COLO829 (cell line): ENCODE measurements around the gene SPINK1.
"Not testable (repeated sequence)": the region's sequence is repeated elsewhere in the genome, so short reads cannot be mapped to it uniquely, and the experiment has no call there.

Source experiments
- DNase-seq: peaks from one replicate; pipeline ENCODE4 v3.0.0; 2012; ENCODE audit warnings: low spot score

Gene SPINK1

GRCh38 chr5:147831465-147831864, at the start of gene SPINK1:
SPINK1 (minus strand) TSS chr5:147831671; CDS start chr5:147831577, 94 bp downstream.
- no peak for DNase-seq

- peak; percentile 8 for DNase-seq
Measured at GRCh38 chr5:147880487-147880886, 49.0 kb upstream of the SPINK1 start.

GRCh38 chr5:147879784-147880183, 48.3 kb upstream of the SPINK1 start:
- DNase-seq = no peak

GRCh38 chr5:147878066-147878759, 46.7 kb upstream of the SPINK1 start, which contains the start of gene SCGB3A2:
SCGB3A2 (plus strand) TSS chr5:147878711; CDS start chr5:147878804, 93 bp downstream.
- no peak for DNase-seq

GRCh38 chr5:147876626-147877025, 45.2 kb upstream of the SPINK1 start:
- no peak for DNase-seq

- no peak for DNase-seq
Measured at GRCh38 chr5:147876141-147876540, 44.7 kb upstream of the SPINK1 start.

- no peak for DNase-seq
Measured at GRCh38 chr5:147874910-147875367, 43.5 kb upstream of the SPINK1 start.

- DNase-seq = not testable (repeated sequence)
Measured at GRCh38 chr5:147874118-147874875, 42.8 kb upstream of the SPINK1 start.

GRCh38 chr5:147872744-147873435, 41.4 kb upstream of the SPINK1 start:
- not testable (repeated sequence) for DNase-seq

GRCh38 chr5:147871980-147872549, 40.6 kb upstream of the SPINK1 start:
- not testable (repeated sequence) for DNase-seq

- not testable (repeated sequence) for DNase-seq
Measured at GRCh38 chr5:147869892-147870291, 38.4 kb upstream of the SPINK1 start.

- DNase-seq = no peak
Measured at GRCh38 chr5:147869112-147869511, 37.6 kb upstream of the SPINK1 start.

- no peak for DNase-seq
Measured at GRCh38 chr5:147863454-147864158, 32.1 kb upstream of the SPINK1 start.

GRCh38 chr5:147860641-147861025, 29.2 kb upstream of the SPINK1 start:
- no peak for DNase-seq

- DNase-seq = no peak
Measured at GRCh38 chr5:147859962-147860640, 28.6 kb upstream of the SPINK1 start.

GRCh38 chr5:147858565-147858964, 27.1 kb upstream of the SPINK1 start:
- DNase-seq = no peak

- DNase-seq = peak; percentile 50
Measured at GRCh38 chr5:147857302-147858129, 26.0 kb upstream of the SPINK1 start.

- no peak for DNase-seq
Measured at GRCh38 chr5:147856801-147857200, 25.3 kb upstream of the SPINK1 start.

GRCh38 chr5:147855774-147856069, 24.3 kb upstream of the SPINK1 start:
- peak; percentile 4 for DNase-seq
